HG03575 (cell line): ENCODE data around the gene STEAP2.
A peak's percentile ranks its signal among the peaks of the same experiment; 100 is the strongest.
"Not testable (repeated sequence)": the region's sequence is repeated elsewhere in the genome, so short reads cannot be mapped to it uniquely, and the experiment has no call there.

ENCODE experiments used
- ATAC-seq: cut with Tn5 transposase; IDR thresholded peaks from one replicate; pipeline ENCODE4 v1.9.1; 2021; ENCODE audit not compliant: unreplicated experiment, insufficient number of reproducible peaks, low FRiP score; ENCODE audit errors: extremely low read depth

The STEAP2 gene

DNA sequence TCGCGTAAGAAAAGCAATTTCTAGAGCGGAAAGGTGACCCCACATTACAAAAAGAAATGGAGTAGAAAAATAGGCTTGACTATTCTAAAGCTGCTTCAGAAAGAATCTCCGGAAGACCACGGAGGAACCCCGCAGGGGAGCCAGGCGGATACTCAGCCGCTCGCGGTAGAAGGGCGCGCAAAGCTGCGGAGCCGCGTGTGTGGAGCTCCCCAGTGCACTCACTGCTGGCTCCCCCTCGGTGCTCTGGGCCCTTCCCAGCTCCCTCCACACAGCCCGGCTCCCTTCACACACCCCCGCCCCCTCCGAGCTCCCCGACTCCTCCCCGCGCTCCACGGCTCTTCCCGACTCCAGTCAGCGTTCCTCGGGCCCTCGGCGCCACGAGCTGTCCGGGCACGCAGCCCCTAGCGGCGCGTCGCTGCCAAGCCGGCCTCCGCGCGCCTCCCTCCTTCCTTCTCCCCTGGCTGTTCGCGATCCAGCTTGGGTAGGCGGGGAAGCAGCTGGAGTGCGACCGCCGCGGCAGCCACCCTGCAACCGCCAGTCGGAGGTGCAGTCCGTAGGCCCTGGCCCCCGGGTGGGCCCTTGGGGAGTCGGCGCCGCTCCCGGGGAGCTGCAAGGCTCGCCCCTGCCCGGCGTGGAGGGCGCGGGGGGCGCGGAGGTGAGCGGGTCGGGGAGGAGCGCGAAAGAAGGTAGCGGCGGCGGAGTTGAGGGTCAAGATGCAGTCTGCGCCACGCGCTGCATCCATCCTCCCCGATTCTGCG lies at the start of gene STEAP2:
TSS of gene STEAP2 (plus strand) at position 350 of the 758 bp plus-strand sequence. CDS start 13,343 bp downstream, outside the sequence.
- no peak for ATAC-seq

DNA sequence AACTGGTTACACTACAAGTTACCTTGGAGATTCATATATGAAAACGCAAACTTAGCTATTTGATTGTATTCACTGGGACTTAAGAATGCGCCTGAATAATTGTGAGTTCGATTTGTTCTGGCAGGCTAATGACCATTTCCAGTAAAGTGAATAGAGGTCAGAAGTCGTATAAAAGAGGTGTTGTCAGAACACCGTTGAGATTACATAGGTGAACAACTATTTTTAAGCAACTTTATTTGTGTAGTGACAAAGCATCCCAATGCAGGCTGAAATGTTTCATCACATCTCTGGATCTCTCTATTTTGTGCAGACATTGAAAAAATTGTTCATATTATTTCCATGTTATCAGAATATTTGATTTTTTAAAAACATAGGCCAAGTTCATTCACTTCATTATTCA lies 48.0 kb upstream of the STEAP2 start:
- no peak for ATAC-seq

DNA sequence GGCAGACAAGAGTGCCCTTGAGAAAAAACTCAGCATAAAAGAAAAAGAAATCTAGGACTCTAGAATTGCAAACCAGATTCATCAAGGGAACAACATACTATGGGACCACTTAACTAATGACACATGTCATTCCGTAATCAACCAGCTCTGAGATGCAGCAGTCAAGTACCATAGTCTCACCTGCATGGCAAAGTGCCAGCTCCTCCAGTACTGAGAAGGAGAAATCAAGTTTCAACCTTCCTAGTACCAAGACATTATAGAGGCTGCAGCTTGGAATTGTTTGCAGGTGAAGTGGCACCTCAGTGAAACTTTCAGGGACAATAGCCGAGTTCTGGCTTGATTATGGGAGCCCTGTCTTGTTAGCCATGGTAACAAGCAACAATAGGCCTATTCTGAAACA lies 45.8 kb upstream of the STEAP2 start:
- ATAC-seq = no peak

DNA sequence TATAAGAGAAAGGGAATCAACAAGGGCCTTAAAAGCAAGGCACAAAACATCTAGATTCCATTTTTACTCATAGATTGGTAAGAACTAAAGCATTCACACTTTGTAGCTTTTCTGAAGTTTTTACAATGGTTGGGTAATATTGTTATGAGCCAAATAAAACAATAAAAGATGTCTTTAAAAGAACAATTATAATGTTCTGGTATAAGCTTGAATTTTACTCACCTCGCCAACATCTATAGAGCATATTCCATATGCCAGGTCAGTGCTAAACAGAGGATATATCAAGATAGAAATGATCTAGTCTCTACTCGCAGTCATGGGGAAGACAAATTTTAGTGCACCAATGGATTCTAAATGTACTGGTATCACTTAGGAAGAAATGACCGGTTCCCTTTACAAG lies 45.4 kb upstream of the STEAP2 start:
- no peak for ATAC-seq

DNA sequence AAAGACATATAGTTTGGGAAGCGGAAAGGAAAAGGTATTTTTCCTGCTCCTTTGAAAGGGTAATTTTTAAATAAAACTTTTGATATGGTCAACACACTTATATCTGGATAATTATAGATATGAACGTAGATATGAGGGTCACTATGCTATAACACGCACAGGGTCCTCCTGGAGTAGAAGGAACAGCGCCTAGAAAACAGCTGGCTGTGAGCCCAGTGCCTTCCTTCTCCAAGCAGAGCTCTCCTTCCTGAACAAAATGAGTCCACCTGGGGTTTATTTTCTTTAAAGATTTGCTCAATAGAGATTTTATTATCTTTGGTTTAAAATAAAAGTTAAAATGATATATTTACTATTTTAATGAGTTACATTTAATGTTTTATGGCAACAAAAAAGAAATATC lies 44.2 kb upstream of the STEAP2 start:
- ATAC-seq = no peak

DNA sequence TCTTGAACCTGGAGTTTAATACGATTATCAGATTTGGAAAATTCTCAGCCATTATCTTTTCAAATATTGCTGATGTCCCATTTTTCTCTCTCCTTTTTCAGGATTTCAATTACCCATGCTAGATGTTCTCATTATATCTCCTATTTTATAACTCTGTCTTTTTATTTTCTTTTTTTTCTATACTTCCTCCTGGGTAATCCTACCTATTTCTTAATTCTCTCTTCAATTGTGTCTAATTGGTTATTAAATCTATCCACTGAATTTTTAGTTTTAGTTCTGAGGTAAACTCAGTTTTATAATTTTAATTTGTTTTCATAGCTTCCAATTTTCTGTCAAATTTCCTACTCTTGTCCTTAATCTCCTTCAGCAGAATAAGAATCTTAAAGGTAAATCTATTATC lies 41.6 kb upstream of the STEAP2 start:
- no peak for ATAC-seq

DNA sequence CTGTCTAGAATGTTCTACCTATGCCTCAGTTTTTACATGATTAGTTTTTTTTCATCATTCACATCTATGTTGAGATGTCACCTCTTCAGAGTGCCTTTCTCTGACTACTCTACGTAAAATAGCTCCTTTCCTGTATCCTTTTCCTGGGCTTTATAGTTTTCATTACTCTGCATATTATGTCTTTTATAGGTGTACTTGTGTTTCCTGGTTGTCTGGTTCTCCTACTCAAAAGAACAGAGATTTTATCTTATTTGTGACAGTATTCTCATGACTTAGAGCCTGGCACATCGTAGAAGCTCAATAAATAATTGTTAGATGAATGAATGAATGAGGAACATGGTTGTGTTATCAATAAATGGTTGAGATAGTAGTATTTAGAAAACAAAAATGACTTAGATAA lies 39.4 kb upstream of the STEAP2 start:
- no peak for ATAC-seq

DNA sequence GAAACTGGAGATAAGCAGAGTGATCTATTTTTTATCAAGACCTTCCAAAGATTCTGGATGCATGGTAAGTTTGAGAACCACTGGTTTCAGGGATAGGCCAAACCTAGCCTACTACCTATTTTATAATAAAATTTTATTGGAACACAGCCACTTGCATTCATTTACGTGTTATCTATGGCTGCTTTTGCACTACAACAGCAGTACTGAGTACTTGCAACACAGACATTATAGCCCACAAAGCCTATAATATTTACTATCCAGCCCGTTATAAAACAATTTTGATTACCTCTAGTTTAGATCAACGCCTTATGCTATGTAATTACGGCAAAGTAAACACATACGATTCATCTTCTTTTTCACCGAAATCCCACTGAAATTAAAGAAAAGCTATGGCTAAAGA lies 38.9 kb upstream of the STEAP2 start:
- no peak for ATAC-seq

DNA sequence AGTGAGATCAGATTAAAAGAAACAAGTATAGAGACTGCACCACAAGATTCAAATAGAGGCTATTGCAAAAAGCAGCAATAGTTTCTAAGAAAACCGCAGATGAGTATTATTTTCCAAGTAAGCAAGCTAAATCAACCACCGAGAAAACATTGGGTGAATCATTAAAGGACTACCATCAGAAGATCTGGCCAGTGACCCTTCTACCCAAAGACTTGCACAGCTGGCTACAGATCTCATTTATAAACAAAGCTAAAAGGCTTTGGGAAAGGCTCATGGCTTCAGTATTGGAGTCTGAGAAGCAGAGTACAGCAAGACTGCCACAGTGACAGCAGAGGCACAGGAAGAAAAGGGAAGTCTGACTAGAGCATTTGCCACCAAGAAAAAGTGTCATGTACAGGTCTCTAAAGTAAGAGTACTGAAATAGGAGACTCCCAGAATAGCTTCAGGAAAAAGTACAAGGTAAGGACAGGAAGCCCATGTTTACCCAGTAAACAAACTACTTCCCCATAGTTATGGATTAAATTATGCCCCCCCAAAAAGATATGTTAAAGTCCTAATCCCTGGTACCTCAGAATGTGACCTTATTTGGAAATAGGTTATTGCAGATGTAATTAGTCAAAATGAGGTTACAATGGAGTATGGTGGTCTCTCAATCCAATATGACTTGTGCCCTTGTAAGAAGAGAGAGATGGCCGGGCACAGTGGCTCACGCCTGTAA lies 38.3 kb upstream of the STEAP2 start:
- peak; percentile 76 for ATAC-seq

DNA sequence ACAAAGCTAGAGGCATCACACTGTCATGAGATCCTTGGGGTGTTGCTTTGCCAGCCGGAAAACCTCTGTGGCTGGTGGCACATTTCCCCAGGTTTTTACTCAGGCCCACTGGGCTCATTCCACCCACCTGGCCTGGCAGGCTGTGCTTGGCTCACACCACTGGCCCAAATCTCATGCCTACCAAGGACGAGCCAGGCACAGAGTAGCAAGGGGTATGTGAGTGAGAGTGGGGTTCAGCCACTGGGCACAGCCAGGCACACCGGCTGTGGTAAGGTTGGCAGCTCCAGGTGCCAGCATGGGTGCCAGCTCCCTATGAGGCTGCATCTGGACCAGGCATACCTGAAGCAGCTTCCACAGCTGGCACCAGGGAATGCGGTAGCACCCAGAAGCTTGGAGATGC lies 35.9 kb upstream of the STEAP2 start:
- no peak for ATAC-seq

DNA sequence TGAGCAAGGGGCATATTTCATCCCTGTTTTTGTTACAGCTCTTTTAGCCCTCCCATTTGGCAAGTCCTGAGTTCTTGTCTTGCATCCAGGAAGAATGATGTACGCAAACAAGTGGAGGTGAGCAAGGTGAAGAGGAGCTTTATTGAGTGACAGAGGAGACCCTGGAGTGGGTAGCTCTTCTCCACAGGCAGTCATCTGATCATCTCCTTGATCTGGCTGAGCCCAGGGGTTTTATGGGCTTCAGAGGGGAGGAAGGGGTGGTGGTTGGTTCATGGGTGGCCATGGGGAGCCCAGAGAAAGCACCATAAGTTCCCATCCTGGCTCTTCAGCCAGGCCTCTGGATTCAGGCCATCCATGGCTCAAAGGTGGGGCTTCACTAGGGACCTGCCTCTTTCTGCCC lies 35.3 kb upstream of the STEAP2 start:
- ATAC-seq = no peak

DNA sequence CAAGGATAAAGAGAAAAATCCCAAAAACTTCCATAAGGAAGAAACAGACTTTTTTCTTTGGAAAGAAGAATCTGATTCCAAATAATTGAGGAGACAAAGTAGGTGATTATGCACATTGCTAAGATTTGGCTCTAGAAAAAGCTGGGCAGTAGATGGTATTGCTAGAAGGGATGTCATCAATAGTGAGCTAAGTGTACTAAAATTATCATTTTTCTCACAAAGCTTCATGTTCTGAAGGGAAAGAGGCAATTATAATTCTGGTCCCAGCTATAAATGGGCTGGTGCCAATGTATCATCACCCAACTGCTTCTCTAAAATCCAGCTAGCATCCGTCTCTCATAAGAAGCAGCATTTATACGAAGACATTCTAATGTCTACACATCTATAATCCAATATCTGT lies 33.4 kb upstream of the STEAP2 start:
- no peak for ATAC-seq

DNA sequence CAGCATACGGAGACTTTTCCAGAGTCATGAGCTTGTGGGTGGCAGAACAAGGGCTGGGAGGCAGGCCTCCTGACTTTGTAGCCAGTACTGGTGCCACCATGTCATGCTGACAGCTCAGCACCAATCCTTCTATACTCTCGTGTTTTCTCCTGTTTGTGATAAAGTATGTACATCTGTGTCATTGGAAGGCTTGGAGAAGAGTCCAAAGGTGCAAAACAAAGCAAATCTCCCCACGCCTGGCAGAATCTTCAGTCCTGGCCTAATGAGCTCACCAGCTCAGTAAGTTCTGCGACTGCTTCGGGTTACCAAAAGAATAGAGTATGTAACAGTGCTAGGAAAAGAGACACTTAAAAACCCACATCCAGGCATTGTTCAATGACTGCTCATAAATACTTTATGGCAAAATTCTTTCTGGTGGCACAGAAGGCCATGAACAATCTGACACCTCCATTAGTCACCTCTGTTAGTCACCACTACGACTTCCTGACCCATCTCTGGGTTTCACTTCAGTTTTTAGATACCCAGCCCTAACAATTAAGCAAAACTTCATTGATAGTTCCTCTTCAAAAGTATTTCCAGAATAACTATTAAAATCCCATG lies 32.8 kb upstream of the STEAP2 start:
- peak; percentile 87 for ATAC-seq

DNA sequence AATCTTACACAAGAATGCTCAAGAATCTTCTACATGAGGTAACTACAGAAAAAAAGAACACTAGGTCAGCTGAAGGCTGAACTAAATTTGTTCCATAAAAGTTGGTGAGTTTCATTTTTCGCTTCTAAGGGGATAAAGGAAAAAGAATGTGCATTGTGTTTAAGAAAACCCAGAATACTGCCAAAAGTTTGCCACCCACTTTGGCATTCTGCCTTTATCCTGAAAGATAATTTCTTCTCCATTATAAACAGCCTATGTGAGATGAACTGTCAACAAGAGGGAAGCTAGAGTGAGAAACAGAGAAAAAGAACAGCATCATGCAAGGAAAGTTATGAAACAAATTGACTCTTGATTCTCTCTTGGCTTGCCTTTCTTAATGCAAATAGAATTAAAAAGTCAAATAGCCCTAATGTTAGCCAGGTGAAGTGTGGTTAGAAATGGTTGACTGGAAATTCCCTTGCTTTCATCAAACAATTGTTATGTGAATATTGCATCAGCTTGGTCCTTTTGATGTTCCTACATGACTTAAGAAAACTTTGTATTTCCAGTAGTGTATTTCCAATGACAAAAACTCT lies 31.4 kb upstream of the STEAP2 start:
- no peak for ATAC-seq

DNA sequence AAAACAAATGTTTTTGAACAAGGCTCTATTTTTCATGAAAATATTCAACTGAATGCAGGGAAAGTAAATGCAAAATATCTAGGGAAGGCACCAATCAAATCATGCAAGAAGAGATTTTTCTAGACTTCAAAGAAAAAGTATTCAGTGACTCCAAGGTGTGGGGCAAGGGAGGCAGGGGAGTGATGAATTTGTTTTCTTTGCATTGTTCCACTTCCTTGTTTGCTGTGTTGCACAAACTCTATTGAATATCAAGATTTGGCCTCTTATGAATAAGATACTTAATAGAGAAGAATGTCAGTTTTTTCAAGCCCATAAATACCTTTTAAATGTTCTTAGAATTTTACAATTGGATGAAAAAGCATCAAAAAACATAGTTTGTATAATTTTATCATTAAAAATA lies 30.9 kb upstream of the STEAP2 start:
- ATAC-seq = no peak

DNA sequence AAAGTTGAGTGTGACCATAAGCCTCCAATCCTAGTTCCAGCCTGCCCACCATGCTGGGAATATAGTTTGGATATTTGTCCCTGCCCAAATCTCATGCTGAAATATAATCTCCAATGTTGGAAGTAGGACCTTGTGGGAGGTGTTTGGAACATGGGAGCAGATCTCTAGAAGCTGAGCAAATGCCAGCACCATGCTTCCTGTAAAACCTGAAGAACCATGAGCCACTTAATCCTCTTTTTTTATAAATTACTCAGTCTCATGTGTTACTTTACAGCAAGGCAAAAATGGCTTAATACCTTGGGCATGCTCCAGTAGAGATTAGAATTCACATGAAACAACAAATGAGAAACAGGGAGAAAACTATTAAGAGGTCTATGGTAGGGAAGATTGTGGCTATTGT lies 30.1 kb upstream of the STEAP2 start:
- ATAC-seq = no peak

DNA sequence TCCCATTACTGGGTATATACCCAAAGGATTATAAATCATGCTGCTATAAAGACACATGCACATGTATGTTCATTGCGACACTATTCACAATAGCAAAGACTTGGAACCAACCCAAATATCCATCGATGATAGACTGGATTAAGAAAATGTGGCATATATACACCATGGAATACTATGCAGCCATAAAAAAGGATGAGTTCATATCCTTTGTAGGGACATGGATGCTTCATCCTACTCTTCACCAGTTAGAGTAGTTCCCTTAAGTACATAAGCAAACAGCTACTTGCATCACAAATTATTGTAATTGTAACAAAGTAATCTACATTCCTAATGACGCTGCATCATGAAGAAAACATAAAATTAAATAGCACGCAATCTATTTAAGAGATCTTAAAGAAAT lies 25.2 kb upstream of the STEAP2 start:
- not testable (repeated sequence) for ATAC-seq

DNA sequence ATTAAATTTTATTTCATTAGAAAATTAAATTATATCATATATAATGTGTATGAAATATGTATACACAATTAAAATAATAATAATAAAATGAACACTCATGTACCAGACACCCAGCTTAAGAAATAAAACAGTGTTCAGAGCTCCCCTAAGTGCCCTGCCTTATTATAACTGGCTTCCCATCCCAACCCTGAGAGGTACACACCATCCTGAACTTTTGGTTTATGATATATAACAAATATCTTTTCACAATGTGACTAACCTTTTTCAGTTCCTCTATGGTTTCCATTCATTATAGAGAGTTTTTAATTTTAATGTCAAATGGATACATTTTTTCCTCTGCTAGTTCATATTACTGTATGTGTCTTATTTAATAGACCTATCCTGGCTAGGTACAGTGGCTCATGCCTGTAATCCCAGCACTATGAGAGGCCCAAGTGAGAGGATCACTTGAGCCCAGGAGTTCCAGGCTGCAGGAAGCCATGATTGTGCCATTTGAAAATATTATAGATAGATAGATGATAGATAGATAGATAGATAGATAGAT lies 24.0 kb upstream of the STEAP2 start:
- no peak for ATAC-seq

DNA sequence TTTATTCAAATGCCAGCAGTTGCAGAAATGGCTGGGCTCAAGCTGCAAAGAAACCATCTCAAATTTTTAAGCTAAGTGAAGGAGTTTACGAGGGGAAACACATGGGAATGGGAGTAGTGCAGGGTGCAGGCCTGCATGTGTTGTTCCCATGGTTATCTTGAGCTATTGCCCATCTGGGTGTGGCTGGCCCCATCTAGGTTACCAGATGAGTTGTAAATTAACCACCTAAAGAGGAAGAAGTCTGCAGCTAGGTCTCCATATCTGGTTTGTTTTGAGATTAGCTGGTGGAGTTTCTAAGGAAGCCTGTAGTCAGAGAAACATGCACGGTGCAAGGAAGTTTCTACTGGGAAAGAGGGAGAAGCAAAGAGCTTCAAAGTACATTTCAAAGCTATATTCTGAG lies 23.3 kb upstream of the STEAP2 start:
- peak; percentile 61 for ATAC-seq

DNA sequence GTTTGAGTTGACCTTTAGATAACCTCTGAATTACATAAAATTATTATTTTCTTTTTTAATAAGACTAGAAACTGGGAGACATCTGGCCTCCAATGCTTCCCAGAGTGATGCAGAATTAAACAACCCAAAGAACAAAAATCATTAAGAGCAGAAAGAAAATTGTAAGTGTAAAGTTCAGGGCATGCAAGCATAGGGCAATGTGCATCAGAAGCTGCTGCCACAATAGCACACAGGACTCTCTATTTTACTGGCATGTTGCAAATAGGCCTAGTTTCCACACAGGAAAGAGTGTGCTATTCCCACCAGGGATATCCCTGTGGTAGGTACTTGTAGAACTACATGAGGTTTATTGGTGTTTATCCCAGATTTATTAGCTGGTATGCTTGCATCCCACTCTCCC lies 20.5 kb upstream of the STEAP2 start:
- no peak for ATAC-seq
